ENCODE data around the gene ZNF365.
"Not testable (repeated sequence)": the region's sequence is repeated elsewhere in the genome, so short reads cannot be mapped to it uniquely, and the experiment has no call there.

Gene ZNF365

GRCh38 chr10:62377966-62378365, 3.8 kb downstream of the ZNF365 start:
- DNase-seq (ENCODE audit: extremely low read depth, low read depth), result no peak
- TF ChIP-seq, protein P1, sequence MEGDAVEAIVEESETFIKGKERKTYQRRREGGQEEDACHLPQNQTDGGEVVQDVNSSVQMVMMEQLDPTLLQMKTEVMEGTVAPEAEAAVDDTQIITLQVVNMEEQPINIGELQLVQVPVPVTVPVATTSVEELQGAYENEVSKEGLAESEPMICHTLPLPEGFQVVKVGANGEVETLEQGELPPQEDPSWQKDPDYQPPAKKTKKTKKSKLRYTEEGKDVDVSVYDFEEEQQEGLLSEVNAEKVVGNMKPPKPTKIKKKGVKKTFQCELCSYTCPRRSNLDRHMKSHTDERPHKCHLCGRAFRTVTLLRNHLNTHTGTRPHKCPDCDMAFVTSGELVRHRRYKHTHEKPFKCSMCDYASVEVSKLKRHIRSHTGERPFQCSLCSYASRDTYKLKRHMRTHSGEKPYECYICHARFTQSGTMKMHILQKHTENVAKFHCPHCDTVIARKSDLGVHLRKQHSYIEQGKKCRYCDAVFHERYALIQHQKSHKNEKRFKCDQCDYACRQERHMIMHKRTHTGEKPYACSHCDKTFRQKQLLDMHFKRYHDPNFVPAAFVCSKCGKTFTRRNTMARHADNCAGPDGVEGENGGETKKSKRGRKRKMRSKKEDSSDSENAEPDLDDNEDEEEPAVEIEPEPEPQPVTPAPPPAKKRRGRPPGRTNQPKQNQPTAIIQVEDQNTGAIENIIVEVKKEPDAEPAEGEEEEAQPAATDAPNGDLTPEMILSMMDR (IDR thresholded peaks at IDR 0.05; ENCODE audit: low read depth, low read length), result no peak

- not testable (repeated sequence) for DNase-seq (ENCODE audit: extremely low read depth, low read depth)
These were observed 4.7 kb downstream of the ZNF365 start for GRCh38 chr10:62378877-62379276.

DNA sequence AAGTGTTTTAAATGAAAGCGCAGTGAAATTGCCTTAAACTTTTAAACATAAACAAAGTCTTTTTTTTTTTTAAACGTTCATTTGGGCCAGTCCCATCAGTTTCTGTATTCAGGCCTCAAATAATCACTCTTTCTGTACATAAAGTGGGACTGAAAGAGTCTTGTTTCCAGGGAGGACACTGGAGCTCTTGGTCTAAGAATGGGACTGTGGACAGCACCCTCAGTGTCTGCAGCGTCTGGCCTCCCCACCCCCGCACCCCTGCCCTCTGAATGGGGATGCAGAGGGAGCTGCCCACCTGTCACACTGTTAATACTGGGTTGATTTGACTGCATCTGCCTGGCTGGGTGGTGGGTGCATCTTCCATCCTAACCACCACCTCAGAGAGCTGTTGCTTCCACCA, 5.2 kb downstream of the ZNF365 start:
- DNase-seq (ENCODE audit: extremely low read depth, low read depth), result no peak
- TF ChIP-seq, protein P1 (IDR thresholded peaks at IDR 0.05; ENCODE audit: low read depth, low read length), result no peak

GRCh38 chr10:62380016-62380415, 5.8 kb downstream of the ZNF365 start:
- TF ChIP-seq, protein P1 (IDR thresholded peaks at IDR 0.05; ENCODE audit: low read depth, low read length), result no peak
- no peak for DNase-seq (ENCODE audit: extremely low read depth, low read depth)

- DNase-seq (ENCODE audit: extremely low read depth, low read depth), result no peak
These were observed 7.4 kb downstream of the ZNF365 start for GRCh38 chr10:62381385-62382102.

DNA sequence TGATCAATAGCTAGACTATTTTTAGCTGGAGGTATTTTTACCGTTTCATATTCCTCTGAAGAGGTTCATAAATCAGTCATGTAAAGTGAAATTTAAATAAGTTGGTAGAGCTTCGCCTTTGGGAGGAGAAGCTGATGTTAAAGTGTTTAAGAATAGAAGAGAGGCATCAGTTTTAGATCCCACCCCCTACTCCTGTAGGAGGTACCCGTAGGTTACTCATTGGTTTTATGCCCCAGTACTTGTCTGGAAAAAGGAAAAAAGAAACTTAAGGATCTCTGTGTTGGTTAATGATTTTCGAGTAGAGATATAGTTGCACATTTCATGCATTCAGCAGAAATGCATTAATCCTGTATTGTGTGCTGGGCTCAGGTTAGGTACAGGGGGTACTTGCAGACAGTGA, 8.7 kb downstream of the ZNF365 start:
- no peak for DNase-seq (ENCODE audit: extremely low read depth, low read depth)

More at GRCh38 chr10:62381385-62382102, 7.4 kb downstream of the ZNF365 start:
- TF ChIP-seq, protein P1 (IDR thresholded peaks at IDR 0.05; ENCODE audit: low read depth, low read length), result no peak

DNA sequence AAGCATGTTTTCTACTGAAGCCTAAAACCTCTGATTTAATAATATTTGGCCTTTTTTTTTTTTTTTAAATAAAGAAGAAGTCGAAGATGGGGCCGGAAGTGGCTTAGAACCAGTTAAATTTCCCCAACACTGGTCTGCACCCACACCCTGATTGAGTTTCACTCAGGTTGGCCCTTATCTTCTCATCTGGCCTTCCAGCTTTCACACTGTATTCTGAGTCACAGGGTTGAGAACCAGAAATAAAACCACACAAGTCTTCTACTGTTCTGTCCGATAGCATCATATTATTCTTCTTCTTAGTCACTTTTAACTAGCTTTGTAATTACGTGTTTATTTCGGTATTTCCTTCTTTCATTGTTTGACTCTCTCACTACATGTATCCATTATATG, 9.9 kb downstream of the ZNF365 start:
- no peak for DNase-seq (ENCODE audit: extremely low read depth, low read depth)
- TF ChIP-seq, protein P1 (IDR thresholded peaks at IDR 0.05; ENCODE audit: low read depth, low read length), result no peak

More for the DNA sequence above, 8.7 kb downstream of the ZNF365 start:
- TF ChIP-seq, protein P1 (IDR thresholded peaks at IDR 0.05; ENCODE audit: low read depth, low read length), result no peak

Data from AG09319 (cell line).